Stimulated activated naive CD4-positive, alpha-beta T cell (primary cell): ENCODE results near the gene TNRC6B.
A peak's percentile ranks its signal among the peaks of the same experiment; 100 is the strongest.
"Not testable (repeated sequence)": the region's sequence is repeated elsewhere in the genome, so short reads cannot be mapped to it uniquely, and the experiment has no call there.

Source experiments
- DNase-seq, 6 experiments: peaks; one replicate each; lab custom pipeline; 2025; lab: John Stamatoyannopoulos, UW

TNRC6B gene

DNA sequence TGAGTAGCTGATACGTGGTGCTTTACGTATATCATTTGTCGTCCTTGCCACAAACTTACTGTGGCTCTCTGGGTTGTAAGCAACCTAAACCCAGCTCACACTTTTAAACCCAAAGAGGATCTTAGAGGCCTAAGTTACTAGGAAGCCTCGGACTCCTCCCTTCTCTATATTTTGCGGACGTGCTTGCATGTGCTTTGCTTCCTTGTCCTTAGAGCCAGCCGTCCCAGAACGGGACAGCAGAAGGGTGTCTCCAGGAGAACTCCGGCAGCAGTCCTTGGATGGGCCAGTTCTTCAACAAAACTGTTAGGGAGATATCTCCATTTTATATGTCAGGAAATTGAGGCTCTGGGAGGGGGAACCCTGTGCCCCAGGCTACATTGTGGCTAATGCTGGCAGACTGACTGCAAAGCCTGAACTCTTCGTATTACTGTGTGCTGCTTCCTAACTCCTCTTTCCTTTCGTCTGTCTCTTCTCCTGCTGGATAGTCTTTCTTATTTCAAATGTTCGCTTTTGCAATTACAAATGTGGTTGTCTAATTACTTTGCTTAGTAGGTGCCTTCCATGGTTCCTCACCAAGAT lies 33.8 kb downstream of the TNRC6B start:
- DNase-seq = no peak

DNA sequence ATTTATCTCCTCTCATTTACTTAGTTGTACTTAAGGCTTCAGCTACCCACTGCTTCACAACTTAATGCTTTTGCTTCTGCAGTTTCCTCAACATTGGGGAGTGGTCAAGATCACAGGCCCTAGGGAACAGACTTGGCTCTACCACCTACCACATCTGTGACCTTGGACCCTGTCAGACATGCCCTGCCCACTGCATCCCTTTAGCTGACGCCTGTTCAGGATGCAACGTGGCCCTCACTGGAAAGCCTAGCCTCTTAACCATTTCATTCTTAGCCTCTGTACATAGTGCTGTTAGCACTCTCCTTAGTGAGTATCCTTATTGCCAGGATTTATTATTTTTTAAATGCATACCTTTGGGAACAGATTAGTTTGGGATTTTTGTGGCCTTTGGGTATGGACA lies 34.4 kb downstream of the TNRC6B start:
- no peak for DNase-seq

DNA sequence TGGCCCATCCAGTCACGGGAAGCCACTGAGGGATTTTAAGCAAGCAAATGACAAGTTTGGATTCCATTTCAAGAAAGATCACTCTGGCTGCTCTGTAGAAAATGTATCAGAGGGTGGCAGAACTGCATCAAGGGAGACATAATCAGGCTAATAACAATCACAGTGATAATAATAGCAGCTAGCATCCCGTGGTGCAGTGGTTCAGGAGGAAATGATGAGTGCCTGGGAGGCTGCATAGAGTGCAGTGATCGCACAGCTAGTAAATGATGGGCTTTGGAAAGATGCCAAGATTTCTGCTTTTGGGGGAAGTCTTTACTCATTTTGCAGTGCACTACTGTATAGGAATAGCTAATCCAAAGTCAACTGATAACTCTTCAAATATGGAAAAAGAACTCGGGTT lies 35.8 kb downstream of the TNRC6B start:
- DNase-seq = no peak

DNA sequence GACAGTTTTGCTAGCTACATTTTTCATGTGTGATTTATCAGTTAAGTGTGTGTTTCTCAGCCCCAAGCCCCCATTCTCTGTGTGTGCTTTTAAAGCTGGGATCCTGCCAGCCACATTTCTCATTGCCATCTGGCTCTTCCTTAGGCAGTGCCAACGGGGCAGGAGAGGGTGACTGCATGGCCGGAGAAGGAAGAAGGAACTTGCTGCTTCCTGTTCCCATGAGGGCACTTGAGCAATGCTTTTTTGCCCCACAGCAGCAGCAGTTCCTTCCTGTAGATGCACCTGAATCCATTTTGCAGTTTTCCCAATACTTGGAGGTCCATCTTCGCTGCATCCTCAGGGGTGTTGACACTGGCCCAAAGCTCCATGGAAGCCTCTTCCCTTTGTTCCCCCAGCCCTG lies 37.5 kb downstream of the TNRC6B start:
- DNase-seq = no peak

DNA sequence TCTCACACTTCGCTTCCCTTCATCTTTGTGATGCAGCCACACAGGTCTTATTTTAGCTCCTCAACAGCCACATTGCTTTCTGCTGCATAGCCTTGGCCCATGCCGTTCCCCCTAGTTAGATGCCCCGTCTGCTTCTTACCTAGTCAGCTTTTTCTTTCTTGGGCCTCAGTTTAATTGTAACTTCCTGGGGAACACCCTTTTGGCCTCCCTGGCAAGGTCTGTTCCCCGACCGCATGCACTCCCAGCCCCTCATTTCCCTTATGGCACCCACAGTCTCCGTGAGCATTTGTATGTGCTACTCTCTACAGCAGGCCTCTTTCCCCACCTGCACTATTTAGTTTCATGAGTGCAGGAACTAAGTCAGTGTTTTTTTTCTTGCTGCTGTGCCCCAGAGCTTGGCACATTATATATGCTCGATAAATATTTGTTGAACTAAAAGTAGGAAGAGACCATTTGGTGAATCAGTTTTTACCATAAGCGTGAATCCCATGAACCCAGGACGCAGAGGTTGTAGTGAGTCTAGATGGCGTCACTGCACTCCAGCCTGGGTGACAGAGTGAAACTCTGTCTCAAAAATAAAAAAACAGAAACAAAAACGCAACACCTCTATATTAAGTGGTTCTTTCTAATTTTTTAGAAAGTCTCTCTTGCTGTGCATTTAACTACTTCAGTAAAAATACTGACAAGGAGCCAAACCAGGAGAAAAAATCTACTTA lies 38.5 kb downstream of the TNRC6B start:
- DNase-seq = peak in 3 of 6 experiments; percentile 14 to 18 (median 15)

DNA sequence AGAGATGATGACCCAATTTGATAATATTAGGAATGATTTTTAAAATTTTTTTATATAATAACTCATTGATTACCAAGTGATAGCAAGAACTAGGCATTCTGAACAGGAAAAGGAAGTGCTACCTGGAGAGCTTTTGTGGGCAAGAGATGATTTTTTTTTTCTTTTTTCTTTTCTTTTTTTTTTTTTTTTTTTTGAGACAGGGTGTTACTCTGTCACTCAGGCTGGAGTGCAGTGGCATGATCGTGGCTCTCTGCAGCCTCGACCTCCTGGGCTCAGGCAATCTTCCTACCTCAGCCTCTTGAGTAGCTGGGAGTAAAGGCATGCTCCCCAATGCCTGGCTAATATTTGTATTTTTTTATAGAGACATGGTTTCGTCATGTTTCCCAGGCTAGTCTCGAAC lies 40.4 kb downstream of the TNRC6B start:
- DNase-seq = peak in 3 of 6 experiments; percentile 21 to 51 (median 48)

DNA sequence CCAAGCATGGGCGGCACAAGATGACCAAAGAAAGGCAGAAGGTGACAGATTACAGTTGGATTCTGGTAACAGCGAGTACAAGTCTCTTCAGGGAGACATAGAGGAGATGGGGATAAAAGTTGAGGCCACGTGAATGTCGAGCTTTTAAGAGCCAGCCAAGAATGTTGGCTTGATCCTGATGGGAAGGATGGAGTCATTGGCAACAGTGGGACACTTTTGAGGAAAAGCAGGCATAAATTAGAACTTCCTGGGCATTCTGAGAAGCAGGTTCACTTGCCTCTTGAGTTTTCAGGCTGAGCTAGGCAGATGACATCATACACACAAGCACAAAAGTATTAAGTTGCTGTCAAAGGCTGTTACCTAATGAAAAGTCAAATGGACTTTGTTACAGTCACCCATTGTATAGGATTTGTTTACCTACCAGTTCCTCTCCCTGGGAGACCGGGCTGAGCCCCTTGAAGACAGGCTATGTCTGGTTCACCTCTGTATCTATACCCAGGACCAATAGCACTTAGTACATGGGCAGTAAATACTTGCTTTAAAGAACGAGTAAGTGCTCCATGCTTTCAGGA lies 41.1 kb downstream of the TNRC6B start:
- DNase-seq = no peak

DNA sequence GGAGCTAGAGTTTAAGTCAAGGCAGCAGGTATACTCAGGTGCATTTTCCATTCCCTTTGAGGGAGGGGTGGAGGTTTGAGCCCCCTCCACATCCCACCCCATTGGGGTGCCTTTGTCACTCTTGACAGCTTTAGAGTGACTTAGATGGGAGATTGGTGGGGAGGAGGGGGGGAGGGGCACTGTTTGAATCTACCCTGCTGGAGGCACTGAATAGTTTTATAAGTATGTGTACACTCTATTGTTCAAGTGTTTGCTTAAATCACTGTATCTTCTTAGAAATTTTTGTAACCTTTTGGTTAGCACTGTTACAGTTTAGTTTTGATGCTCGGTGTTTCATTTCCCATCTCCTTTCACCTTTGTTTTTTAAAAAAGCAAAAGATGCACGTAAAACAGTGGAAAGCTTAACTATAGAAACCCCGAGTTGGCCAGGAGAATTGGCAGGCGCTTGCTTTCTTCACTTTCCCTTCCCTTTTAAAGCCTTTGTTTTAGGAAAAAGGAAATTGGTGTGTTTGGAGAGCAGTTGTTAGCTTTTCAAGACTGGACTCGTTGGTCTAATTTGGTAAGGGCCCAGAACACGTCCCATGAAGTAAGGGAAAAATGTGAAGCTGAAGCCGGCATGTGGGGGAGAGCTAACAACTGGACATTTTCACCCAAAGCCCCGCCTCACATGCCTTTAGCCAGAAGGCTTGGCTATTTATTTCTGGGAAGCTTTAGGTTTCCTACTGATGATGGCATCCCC lies 42.8 kb downstream of the TNRC6B start:
- DNase-seq = no peak

DNA sequence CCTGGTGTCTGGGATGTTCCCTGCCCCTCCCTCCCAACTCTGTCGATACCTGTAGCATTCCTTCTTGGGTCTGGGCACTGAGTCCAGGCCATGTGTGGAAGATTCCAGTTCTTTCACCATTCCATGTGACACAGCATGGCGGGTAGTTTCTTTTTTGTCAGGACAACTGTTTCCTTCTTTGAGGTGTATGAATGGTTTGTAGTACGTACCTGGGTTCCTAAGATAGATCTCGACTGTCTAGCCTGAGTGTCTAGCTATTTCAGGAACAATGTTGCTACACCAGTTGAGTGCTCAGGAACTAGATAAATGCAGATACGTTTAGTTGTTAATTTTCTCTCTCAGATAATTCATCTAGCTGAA lies 43.3 kb downstream of the TNRC6B start:
- no peak for DNase-seq

DNA sequence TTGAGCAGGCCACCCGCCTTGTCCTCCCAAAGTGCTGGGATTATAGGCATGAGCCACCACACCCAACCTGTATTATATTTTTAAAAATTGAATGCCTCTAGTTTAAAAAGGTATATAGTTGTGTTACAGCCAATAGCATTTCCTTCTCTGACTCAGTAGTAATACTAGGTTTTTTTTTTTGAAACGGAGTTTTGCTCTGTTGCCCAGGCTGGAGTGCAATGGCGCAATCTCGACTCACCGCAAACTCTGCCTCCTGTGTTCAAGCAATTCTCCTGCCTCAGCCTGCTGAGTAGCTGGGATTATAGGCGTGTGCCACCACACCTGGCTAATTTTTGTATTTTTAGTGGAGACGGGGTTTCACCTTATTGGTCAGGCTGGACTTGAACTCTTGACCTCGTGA lies 45.3 kb downstream of the TNRC6B start:
- not testable (repeated sequence) for DNase-seq

DNA sequence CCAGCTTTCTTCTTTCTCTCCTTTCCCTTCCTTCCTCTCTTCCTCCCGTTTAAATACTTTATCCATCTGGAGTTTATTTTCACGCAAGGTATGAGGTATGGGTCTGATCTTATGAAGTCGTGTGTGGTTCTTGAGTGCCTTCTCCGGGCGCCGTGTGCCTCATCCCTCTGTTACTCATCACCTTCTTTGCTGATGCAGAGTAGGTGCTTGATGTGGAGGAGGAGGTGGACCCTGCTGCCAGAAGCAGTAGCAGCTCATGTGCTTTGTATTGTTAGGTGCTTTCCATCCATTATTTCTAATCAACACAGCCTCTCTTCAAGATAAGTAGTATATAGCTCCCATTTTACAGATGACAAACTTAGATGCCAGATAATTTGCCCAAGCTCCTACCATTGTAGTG lies 47.0 kb downstream of the TNRC6B start:
- DNase-seq = peak in 3 of 6 experiments; percentile 16 to 24 (median 17)

DNA sequence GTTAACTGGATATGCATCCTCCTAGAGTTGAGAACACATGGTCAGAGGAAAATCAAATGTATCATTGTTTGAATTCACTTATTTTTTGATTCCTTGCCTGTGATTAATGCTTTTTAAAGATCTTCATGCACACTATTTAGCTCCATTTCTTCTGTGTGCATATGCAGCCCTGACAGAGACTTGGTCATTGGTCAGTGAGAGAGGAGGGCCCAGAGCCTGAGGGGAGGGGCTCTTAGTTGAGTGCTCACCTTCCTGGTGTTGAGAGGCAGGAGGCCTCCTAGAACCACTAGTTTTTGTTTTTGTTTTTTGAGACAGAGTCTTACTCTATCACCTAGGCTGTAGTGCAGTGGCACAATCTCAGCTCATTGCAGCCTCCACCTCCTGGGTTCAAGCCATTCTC lies 48.9 kb downstream of the TNRC6B start:
- DNase-seq = no peak

DNA sequence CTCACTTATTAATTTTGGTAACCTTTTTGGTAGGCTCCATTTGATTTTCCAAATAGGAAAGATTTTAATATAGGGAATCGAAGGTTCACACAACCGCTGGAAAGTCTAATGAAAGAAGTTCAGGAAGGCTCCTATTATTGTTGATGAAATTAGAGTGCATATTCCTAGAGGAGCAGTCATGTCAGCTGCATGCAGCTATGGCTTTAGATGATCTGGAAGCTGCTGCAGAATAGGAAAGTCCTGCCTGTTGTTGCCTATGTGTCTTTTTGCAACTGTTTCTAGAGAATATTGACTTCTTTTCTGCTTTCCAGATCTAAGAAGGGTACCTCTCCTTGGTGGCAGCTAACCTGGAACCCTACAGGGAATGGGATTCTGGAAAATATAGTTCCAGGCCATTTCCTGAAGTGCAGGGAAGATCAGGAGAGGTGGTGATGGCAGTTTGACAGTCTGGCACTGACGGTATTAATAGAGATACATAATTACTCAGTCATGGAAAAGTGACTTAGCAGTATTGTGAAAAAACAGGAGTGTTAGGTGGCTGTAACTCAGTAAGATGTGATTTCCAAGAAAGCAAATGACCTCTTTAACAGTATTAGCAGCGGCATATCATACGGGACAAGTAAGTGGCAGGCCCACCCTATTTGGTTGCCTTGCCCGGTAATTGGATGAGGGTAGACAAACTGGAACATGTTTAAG lies 54.0 kb downstream of the TNRC6B start:
- DNase-seq = no peak

DNA sequence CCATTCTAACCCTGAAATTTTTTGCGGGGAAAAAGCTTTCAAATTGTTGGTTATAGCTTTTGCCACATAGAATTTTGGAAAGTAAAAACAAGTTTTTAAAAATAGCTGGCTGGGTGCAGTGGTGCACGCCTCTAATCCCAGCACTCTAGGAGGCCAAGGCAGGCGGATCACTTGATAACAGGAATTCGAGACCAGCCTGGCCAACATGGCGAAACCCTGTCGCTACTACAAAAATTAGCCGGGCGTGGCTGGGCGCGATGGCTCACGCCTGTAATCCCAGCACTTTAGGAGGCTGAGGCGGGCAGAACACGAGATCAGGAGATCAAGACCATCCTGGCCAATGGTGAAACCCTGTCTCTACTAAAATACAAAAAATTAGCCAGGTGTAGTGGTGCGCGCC lies 54.9 kb downstream of the TNRC6B start:
- no peak for DNase-seq

DNA sequence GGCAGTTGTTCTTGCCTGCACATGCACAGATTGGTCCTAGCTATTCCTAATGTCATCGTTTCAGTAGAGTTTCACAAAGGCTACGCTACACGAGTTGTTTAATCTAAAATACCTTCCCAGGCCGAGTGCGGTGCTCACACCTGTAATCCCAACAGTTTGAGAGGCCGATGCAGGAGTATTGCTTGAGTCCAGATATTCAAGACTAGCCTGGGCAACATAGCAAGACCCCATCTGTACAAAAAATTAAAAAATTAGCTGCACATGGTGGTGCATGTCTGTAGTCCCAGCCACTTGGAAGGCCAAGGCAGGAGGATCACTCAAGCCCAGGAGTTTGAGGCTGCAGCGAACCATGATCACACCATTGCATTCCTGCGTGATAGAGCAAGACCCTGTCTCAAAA lies 56.2 kb downstream of the TNRC6B start:
- DNase-seq = no peak

DNA sequence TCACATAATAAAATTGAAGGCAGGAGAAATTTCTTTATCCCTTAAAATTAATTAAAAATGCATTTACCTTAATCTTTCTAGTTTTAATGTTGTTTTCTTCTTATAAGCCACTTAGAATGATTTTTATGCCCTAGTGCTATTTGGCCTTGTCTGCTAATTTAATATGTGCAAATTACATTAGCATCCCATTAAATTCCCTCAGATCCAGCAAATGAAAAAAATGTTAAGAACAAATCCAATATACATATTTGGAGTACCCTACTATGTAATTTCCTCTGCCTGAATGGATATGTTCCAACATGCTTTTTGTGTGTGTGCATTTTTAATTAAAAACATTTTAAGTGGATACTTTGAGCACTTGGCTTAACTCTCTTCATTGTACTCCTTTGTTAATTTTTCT lies 56.9 kb downstream of the TNRC6B start:
- no peak for DNase-seq

DNA sequence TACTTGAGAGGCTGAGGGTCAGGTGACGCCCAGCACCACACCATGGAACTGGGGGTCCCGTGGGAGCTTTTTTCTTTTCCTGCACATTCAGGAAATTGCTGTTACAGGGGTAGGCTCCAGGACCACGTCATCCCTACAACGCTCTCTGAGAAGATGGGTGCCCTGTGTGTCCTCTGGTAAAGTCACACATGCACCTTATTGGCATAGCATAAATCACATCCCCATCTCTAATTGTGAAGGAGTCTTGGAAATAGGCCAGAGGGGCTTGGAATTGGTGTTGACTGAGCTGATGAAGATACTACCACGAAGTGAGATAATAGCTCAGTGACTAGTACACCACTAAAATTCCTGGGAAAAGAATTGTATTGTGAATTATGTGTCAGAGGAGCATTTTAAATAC lies 57.6 kb downstream of the TNRC6B start:
- DNase-seq = no peak

DNA sequence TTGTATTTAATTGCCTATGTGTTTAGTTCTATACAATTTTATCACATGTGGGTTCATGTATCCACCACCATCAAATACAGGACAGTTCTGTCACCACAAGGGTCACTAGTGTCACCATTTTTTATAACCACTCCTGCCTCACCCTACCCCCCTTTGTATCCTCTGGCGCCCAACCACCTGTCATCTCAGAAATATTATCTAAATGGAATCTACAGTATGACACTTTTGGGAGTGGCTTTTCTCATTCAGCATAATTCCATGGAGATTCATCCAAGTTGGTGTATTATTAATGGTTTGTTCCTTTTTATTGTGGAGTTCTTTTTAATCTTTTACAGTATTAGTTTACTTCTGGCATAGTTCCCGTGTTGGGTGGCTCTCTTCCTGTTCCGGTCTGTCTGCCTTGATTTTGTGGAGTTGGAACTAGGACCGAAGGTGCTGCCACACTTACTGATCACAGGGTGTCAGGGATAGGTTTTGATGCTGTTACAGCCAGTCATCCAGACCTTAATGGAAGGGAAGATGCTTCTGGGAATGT lies 58.5 kb downstream of the TNRC6B start:
- no peak for DNase-seq

DNA sequence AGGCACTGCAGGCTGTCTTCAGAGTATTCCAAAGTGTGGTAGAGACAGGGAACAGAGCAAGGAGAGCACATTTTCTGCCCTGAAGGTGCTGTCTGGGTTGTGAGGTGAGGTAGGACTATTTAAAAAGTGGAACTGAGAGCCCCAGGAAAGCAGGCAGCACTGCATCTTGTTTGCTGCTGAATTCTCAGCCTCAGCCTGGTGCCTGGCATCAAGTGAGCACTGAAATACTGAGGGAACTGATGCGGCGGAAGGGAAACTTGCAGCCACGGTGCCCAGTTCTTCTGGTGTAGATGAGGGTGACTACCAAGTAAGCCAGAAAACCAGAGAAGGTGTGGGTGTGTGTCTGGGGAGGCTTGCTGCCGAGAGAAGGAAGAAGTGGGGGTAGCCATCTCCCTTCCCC lies 59.5 kb downstream of the TNRC6B start:
- no peak for DNase-seq

DNA sequence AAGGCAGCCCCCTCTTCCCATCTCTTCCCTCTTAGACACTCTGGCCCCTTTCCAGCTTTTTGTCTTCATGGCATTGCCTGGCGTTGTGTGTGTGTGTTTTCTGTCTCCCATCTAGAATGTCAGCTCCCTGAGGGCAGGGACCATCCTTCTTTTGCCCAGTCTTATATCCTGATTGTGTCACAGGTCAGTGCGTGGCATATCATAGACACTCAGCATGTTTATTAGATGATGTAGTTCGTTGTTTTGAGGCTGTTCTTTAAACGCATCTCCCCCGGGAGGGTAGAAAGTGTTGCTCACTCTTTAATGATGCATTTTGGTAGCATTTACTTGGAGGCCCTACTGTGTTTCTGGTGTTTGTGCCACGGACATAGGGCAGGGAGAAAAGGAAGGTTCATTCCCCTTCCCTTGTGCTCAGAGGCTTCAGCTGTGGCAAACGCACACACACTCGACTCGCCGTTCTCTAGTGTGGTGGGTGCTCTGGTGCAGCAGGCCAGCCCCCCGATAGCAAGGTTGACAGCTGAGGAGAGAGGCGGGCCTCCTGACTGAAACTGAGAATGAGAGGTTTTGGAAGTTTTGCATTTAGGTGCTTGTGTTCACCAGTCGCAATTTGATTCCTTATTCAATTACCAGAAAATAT lies 60.2 kb downstream of the TNRC6B start:
- no peak for DNase-seq

DNA sequence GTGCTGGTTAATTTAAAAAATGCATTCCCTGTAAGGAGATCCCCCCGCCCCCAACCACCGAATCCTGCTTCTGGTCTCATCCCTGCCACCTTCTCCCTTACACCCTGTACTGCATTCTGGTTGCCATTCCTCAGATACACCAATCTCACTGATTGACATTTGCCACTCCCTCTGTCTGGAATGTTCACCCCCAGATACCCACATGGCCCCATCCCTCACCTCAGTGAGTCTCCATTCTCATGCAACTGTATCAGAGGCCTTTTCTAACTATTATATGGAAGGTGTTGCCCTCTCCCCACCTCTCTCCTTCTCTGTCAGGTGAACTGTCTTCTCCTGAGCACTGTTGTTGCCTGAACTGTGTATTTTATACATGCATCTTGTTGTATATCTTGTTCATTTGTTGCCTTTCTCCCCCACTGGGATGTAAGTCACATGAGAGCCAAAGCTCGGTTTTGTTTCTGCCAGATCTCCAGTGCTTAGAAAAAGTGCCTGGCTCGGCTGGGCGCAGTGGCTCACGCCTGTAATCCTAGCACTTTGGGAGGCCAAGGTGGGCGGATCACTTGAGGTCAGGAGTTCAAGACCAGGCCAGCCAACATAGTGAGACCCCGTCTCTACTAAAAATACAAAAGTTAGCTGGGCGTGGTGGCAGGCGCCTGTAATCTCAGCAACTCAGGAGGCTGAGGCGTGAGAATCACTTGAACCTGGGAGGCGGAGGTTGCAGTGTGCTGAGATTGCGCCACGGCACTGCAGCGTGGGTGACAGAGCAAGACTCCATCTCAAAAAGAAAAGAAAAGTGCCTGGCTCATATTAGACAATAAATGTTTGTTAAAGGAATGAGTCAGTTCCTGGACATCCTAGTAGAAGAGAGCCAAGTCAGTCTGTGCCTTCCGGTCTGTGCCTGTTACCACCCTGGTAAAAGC lies 61.0 kb downstream of the TNRC6B start:
- no peak for DNase-seq
